Measurements from ENCODE around the gene WDFY2.
A peak's percentile ranks its signal among the peaks of the same experiment; 100 is the strongest.

Gene WDFY2

GRCh38 chr13:51704399-51705313, 120.4 kb downstream of the WDFY2 start:
- DNase-seq, result no peak

- no peak for DNase-seq
These were observed 123.2 kb downstream of the WDFY2 start for GRCh38 chr13:51707461-51707860.

GRCh38 chr13:51713807-51714206, 129.5 kb downstream of the WDFY2 start:
- DNase-seq, result no peak

GRCh38 chr13:51714663-51715168, 130.5 kb downstream of the WDFY2 start:
- no peak for DNase-seq

GRCh38 chr13:51715613-51716012, 131.4 kb downstream of the WDFY2 start:
- DNase-seq, result no peak

GRCh38 chr13:51717786-51718398, 133.6 kb downstream of the WDFY2 start:
- peak in 3 of 51 donors; percentile 13 to 24 (median 19) for DNase-seq

GRCh38 chr13:51719394-51719793, 135.1 kb downstream of the WDFY2 start:
- no peak for DNase-seq

GRCh38 chr13:51721496-51721895, 137.2 kb downstream of the WDFY2 start:
- DNase-seq, result peak in 6 of 51 donors; percentile 22 to 47 (median 37)

GRCh38 chr13:51723529-51723928, 139.3 kb downstream of the WDFY2 start:
- DNase-seq, result peak in 3 of 51 donors; percentile 14 to 20 (median 17)

- DNase-seq, result no peak
These were observed 140.5 kb downstream of the WDFY2 start for GRCh38 chr13:51724721-51725120.

- no peak for DNase-seq
These were observed 142.4 kb downstream of the WDFY2 start for GRCh38 chr13:51726446-51727193.

- peak in 17 of 51 donors; percentile 7 to 65 (median 36) for DNase-seq
These were observed 143.5 kb downstream of the WDFY2 start for GRCh38 chr13:51727634-51728274.

- no peak for DNase-seq
These were observed 144.0 kb downstream of the WDFY2 start for GRCh38 chr13:51728275-51728673.

GRCh38 chr13:51728972-51729371, 144.7 kb downstream of the WDFY2 start:
- DNase-seq, result no peak

- peak in 1 of 51 donors; percentile 34 for DNase-seq
These were observed 145.7 kb downstream of the WDFY2 start for GRCh38 chr13:51729866-51730553.

GRCh38 chr13:51730927-51731326, 146.7 kb downstream of the WDFY2 start:
- no peak for DNase-seq

GRCh38 chr13:51731759-51732158, 147.5 kb downstream of the WDFY2 start:
- DNase-seq, result peak in 1 of 51 donors; percentile 45

GRCh38 chr13:51733374-51734298, 149.4 kb downstream of the WDFY2 start:
- DNase-seq, result no peak

GRCh38 chr13:51734786-51735185, 150.5 kb downstream of the WDFY2 start:
- no peak for DNase-seq

Data from hypothalamus (tissue), 51 donors.